C4-2B (cell line): ENCODE results near the gene SFXN5.

Experiments used
- H3K27ac ChIP-seq: fragments of 450-650 bp; 2 replicates; pipeline ENCODE4 v1.5.1; 2017
- CTCF ChIP-seq: fragments of 450-650 bp; conservative IDR thresholded peaks from 2 replicates; pipeline ENCODE4 v1.5.1; 2017; ENCODE audit warnings: mild to moderate bottlenecking
- ZFX ChIP-seq: fragments of 450-650 bp; IDR thresholded peaks from 2 replicates; pipeline ENCODE4 v1.6.1; 2017

Gene SFXN5

GRCh38 chr2:72995430-72996116 lies 75.9 kb downstream of the SFXN5 start:
- TF ChIP-seq ZFX (no peak), CTCF (no peak)
- no peak overlapping the region for H3K27ac ChIP-seq

- TF ChIP-seq ZFX, result no peak
- TF ChIP-seq CTCF, result no peak
- no peak overlapping the region for H3K27ac ChIP-seq
Observed at GRCh38 chr2:72994991-72995380, 76.5 kb downstream of the SFXN5 start.

- no peak for TF ChIP-seq CTCF
- TF ChIP-seq ZFX, result no peak
- H3K27ac ChIP-seq, result no peak overlapping the region
Observed at GRCh38 chr2:72994282-72994990, 77.1 kb downstream of the SFXN5 start.

GRCh38 chr2:72993933-72994280 lies 77.6 kb downstream of the SFXN5 start:
- TF ChIP-seq ZFX (no peak), CTCF (no peak)
- H3K27ac ChIP-seq, result no peak overlapping the region

GRCh38 chr2:72993147-72993932 lies 78.2 kb downstream of the SFXN5 start:
- no peak for TF ChIP-seq ZFX
- TF ChIP-seq CTCF, result peak; percentile 69

GRCh38 chr2:72992734-72993102 lies 78.8 kb downstream of the SFXN5 start:
- no peak for TF ChIP-seq ZFX
- no peak overlapping the region for H3K27ac ChIP-seq

More at GRCh38 chr2:72993147-72993932, 78.2 kb downstream of the SFXN5 start:
- no peak overlapping the region for H3K27ac ChIP-seq

GRCh38 chr2:72991980-72992733 lies 79.4 kb downstream of the SFXN5 start:
- no peak overlapping the region for H3K27ac ChIP-seq
- TF ChIP-seq ZFX (no peak), CTCF (no peak)
